GM21737 (cell line): Measurements from ENCODE around the gene CNDP2.
A peak's percentile ranks its signal among the peaks of the same experiment; 100 is the strongest.

ENCODE experiments used
- ATAC-seq: cut with Tn5 transposase; IDR thresholded peaks from one replicate; pipeline ENCODE4 v1.9.1; 2021; ENCODE audit warnings: mild to moderate bottlenecking, moderate library complexity; ENCODE audit not compliant: unreplicated experiment

Gene CNDP2

DNA sequence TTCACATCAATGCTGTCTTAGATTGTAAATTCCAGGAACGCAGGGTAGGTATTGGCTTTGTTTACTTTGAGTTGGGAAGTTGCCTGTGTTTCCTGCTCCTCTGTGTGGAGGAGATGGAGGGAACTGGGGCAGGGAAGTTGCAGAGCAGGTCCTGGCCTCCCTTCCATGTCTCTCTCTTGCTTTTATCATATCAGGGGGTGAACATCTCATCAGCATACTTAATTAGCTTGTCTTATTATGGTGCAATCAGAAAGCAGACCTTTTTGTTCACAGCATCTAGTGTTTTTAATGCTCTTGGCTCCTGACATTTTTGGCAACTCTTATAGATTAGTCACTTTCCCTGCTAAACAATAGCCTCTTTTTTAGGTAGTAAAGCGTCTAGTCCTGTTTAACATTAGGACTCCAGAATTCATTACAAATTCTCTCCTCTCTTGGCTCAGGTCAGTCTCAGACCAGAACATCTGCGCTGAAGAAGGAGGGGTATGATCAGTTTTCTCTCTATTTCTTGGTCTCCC is 27.6 kb upstream of the CNDP2 start:
- no peak for ATAC-seq

DNA sequence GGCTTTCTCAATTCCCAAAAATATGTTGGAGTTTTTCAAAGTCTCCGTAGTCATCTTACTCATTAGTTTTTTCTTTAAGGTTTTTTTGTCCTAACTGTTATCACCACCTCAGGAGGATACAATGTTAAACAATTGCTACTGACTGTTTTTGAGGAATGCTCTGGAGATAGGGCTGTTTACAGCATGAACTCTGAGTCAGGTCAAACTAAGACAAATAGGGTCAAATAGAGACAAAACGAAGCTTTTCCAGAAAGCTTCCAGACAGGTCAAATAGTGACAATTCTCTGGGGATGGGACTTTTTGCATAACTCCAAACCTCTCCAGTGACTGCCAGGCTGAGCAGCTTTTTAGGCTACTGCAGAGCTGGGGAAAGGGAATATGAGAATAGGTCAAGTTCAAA is 23.9 kb upstream of the CNDP2 start:
- no peak for ATAC-seq

GRCh38 chr18:74473976-74474640 is 22.1 kb upstream of the CNDP2 start:
- ATAC-seq = no peak

DNA sequence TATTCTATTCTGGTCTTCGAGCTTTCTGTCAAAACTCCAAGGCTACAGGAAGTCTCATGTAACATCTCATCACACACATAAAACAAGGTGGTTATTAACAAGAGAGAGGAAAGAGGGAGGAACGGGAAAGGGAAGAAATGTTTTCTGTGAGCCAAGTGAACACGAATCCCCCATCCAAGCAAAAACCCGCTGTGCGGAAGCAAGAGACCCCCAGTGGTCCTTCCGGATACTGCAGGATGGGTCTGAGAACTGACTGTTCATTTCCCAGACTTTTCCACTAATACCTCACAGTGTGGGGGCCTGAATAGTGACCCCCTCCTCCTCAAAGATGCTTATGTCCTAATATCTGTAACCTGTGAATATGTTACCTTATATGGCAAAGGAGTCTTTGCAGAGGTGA is 20.0 kb upstream of the CNDP2 start:
- ATAC-seq = no peak

- no peak for ATAC-seq
Observed at GRCh38 chr18:74477771-74478170, 18.4 kb upstream of the CNDP2 start.

GRCh38 chr18:74478316-74478715 is 17.8 kb upstream of the CNDP2 start:
- ATAC-seq = no peak

DNA sequence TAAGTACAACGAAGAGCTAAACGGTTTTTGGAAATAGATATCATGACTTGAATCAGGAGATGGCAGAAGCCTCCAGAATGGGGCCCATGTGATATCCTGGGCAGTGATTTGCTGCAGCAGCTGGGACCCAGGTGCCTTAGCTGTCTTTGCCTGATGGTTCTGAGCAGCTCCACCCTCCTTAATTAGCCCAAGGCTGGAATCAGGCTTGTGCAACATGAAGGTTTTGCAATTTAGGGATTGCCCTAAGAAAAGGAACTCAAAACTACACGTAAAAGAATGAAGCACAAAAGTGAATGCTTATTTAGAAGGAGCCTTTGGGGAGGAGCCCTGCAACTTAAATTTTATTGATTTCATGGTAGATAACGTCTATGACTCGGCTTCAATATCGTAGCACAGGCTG is 17.3 kb upstream of the CNDP2 start:
- no peak for ATAC-seq

DNA sequence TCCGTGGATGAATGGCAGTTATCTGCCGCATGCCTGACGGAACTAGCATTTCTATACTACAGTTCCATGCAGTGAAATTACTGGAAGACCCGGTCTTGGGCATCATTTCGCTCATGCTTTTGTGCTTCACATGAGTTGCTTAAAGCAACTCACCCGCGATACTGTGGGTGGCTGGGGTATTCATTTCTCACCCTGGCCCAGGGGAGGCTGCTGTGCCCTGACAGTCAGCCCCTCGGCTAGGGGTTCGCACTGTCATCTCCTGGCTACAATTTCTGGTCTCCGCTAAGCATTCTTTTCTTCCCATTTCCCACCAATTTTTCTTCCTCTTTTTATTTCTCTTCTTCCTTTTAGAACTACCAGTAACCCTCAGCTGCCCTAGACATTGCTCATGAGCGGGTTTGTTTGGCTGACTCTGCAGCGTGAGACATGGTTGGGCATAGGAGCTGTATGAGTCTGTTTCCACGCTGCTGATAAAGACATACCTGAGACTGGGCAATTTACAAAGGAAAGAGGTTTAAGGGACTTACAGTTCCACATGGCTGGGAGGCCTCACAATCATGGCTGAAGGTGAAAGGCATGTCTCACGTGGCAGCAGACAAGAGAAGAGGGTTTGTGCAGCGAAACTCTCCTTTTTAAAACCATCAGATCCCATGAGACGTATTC is 16.5 kb upstream of the CNDP2 start:
- no peak for ATAC-seq

- no peak for ATAC-seq
Observed at GRCh38 chr18:74480149-74480651, 16.0 kb upstream of the CNDP2 start.

- ATAC-seq = no peak
Observed at GRCh38 chr18:74482697-74483096, 13.5 kb upstream of the CNDP2 start.

DNA sequence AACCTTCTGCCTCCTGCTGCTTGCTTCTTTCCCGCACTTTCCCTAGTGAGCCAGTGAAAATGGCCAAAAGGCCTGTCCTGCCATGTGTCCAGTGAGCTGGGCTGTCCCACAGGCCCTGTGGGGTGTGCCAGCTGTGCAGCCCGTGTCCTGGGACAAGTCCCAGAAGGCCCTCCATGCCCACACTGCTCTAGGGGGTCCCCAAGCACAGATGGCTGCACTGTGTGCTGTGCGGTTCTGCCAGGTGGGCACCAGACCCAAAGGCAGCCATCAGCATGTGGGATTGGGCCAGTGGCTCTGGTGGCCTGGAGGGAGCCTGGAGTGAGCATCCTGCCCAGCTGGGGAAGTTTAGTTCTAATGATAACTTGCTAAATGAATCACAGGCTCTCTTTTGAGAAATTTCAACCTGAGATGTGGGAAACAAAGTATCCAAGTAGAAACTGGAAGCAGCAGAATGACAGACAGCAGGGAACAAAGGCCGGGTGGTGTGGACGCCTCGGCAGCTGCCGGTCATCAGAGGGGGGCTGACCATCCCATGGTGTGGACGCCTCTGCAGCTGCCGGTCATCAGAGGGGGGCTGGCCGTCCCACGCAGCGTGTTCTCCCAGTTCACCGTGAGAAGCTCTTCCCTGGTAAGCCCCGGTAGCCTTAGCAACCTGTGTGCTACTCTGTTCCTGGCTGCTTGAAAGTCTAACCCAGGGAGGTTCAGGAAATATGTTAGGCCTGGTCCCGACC is 9.9 kb upstream of the CNDP2 start:
- ATAC-seq = no peak

GRCh38 chr18:74488354-74488753 is 7.8 kb upstream of the CNDP2 start:
- ATAC-seq = no peak

DNA sequence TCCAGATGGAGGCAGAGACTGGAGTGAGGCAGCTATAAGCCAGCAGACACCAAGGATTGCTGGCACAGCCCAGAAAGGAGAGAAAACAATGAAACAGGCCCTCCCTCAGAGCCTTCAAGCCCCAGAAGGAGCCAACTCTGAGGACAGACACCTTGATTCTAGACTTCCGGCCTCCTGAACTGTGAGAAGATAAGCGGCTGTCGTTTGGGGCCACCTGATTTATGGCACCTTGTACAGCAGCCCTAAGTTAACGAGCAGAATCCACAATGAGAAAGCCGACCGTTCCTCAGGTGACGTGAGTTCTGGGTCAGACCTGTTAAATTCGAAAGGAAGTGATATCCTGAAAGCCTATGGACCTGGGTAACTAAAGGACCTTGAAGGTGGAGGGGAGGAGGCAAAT is 7.3 kb upstream of the CNDP2 start:
- no peak for ATAC-seq

GRCh38 chr18:74489676-74490075 is 6.5 kb upstream of the CNDP2 start:
- ATAC-seq = no peak

GRCh38 chr18:74492259-74492658 is 3.9 kb upstream of the CNDP2 start:
- ATAC-seq = no peak

DNA sequence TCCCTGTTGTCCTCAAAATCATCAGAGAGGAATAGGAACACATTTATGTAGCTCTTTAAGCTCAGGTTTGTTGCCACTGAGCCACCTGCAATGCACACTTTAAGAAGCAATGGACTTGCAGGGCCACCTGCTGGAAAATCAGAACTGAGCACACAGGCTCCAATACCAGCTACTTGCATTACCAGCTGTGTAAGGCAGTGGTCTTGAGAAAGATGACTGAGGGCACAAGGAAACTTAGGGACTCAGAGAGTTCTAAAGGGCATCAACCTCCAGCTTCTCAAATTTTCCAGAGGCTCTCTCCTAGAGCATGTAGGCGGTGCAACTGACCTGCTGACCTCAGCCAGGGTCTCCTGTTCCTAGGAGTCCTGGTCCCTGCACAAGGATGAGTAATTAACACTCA is 2.5 kb upstream of the CNDP2 start:
- no peak for ATAC-seq

GRCh38 chr18:74494514-74494913 is 1.6 kb upstream of the CNDP2 start:
- ATAC-seq = no peak

DNA sequence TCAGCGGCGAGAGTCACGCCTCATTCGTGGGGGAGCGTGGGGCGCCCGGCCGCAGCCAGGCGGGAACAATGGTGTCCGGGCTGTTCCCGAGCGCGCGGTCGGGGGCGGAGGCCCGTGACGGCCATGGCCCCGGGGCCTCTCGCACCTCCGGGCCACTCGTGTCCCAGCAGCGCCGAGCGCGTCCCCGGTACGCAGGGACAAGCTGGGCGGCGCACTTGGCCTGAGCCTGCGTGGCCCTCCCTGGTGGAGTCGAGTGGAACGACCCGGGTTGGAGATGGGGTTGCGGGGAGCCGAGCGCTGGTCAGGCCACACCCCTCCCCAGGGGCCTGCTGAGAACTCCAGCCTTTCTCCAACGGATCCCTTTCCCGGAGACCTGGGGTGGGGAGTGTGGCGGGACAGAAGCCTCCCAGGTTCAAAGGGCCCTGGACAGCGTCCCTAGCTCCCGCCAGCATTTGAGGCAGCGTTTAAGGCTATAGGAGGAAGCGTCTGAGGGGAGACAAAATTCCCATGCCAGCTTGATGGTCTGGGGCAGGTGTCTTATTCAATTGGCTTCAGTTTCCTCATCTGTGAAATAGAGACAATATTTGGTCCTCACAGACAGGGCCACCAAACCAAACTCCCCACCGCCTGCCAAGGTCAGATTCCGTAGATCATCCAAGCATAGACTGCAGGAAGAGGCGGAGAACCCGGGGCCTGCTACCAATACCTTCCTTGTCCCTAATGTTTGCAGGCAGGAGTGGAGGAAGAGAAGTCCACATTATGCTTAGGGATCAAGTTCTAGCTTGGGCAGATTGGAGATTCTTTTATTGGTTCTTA is 553 bp downstream of the CNDP2 start:
- ATAC-seq = peak; percentile 27

DNA sequence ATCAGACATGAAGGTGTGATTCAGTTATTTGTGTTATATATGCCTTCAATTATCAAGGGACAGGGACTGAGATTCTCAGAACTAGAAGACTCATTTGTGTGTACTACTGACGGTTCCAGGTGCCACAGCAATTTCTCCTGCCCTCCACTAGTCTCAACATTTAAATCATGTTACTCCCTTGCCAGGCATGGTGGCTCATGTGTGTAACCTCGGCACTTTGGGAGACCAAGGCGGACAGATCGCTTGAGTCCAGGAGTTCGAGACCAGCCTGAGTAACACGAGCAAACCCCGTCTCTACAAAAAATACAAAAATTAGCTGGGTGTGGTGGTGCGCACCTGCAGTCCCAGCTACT is 1.1 kb downstream of the CNDP2 start:
- no peak for ATAC-seq

DNA sequence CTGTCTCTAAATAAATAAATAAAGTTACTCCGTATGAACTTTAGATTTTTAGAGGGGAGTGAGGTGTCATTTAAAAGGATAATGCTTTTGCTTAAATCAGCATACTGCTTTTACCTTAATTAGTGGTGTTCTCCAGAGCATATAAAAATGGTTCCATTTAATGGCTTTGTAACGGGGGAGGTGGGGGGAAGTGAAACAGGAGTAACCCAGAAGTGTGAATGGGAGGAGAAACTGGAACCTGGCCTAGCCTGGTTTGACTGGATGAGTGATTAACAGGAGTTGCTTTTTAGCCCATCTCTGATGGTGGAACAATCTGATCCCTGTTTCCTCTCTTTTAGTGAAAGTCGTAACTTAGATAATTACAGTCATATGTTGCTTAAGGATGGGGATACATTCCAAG is 1.6 kb downstream of the CNDP2 start:
- ATAC-seq = no peak
